ENCODE measurements around the gene TMEM151B. TPM values are rescaled to one million over a fixed set of nuclear protein-coding genes. Genes with fewer than 3 reads are reported as not detected.
"Not testable (repeated sequence)": the region's sequence is repeated elsewhere in the genome, so short reads cannot be mapped to it uniquely, and the experiment has no call there.

Gene TMEM151B
- polyA plus RNA-seq, 1 of the 3 experiments (the other 2 are of a cell fraction), result 0.05 TPM

DNA sequence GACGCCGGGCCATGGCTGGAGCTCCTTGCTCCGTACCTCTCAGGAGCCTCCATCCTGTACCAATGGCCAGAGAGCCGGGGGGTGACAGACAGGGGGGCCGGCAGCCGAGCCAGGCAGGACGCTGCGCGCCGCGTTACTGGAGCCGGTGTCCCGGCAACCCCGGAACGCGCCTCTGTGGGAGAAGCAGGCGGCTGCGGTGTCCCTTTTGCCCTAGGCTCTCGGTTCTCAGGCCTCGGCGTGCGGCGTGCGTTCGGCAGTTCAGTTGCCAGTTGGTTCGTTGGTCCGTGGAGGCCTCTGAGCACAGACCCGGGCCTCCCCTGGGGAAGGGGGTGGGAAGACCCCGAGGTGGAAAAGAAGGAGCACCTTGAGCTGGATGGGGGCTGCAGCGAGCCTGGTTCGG, 72.2 kb downstream of the TMEM151B start, which contains the start of gene SPATS1:
Gene SPATS1 (plus strand): TSS at position 162 of the 400 bp plus-strand sequence. CDS start 446 bp downstream, outside the sequence.
- Histone ChIP-seq H3K4me3 (ENCODE audit: low read depth in 2 of 2, low read length in 1 of 2) (peak within 1 kb of the TSS; percentile 26 to 29; a peak in 2 of 4 replicates), H4K20me1 (ENCODE audit: insufficient read depth) (no peaks in the 10 kb centered on the region), H3K4me1 (ENCODE audit: control insufficient read depth in 1 of 2, insufficient read depth in 2 of 2, low read depth in 1 of 2, low read length in 1 of 2) (peaks cover 0 to 24% of the 10 kb centered on the region in 2 experiments; a peak in 2 of 4 replicates), H3K9ac (no peak within 1 kb of the TSS), H3K79me2 (ENCODE audit: insufficient read depth) (no peaks in the 10 kb centered on the region), H3K27ac (ENCODE audit: low read depth in 2 of 2, low read length in 1 of 2) (peak within 1 kb of the TSS in 1 of 2 experiments; percentile 92; a peak in 2 of 4 replicates), H3K36me3 (replicated peaks in 1 of 2; ENCODE audit: control insufficient read depth in 1 of 2, insufficient read depth in 2 of 2, low read length in 1 of 2) (no peaks in the 10 kb centered on the region), H3K9me3 (no peaks in the 10 kb centered on the region), H2AFZ (ENCODE audit: low read depth) (peak within 1 kb of the TSS; percentile 11; the same call in 1 of the 2 replicates), H3F3A (replicated peaks; ENCODE audit: insufficient read depth) (no peaks in the 10 kb centered on the region), H3K9me2 (no peaks in the 10 kb centered on the region), H3K4me2 (0 out of 2 replicates have a peak within 1 kb of the TSS, but pooled peaks have one; percentile 37), H3K27me3 (ENCODE audit: insufficient read depth) (peaks cover 30% of the 10 kb centered on the region)
- ChIA-PET CTCF (interaction anchor here (1.2 to 3.4 kb wide), 14 partner anchors 10 to 169 kb away, joined by 3 to 30 read pairs (median 6); partner anchors contain the start of genes AARS2, SLC35B2 and TMEM151B), POLR2A (interaction anchor here (0.6 to 2.4 kb wide), 7 partner anchors 20 to 96 kb away, joined by 3 to 10 read pairs (median 5); partner anchors contain the start of genes CDC5L, HSP90AB1, SLC35B2 and TMEM151B)
- peak; percentile 83 for DNase-seq
- TF ChIP-seq EP300 (IDR thresholded peaks at IDR 0.05; ENCODE audit: borderline replicate concordance in 1 of 2, low read depth in 1 of 2, low read length in 1 of 2) (peak in 1 of 2 experiments; percentile 11; a peak in 1 of 4 replicates), REST (IDR thresholded peaks at IDR 0.05; ENCODE audit: low read depth, low read length) (no peak)
- 9% methylated on average over 18 of the region's 31 CpGs for WGBS (ENCODE audit: low lambda C conversion rate)

DNA sequence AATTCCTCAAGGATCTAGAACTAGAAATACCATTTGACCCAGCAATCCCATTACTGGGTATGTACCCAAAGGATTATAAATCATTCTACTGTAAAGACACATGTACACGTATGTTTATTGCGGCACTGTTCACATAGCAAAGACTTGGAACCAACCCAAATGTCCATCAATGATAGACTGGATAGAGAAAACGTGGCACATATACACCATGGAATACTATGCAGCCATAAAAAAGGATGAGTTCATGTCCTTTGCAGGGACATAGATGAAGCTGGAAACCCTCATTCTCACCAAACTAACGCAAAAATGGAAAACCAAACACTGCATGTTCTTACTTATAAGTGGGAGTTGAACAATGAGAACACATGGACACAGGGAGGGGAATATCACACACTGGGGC, 76.6 kb downstream of the TMEM151B start:
- CTCF ChIA-PET, result interaction anchor here (2.6 kb wide), 1 partner anchor 79 kb away, joined by 6 read pairs; no protein-coding TSS in a partner anchor
- H3K4me3 ChIP-seq (ENCODE audit: low read depth in 2 of 2, low read length in 1 of 2); DNase-seq; H3K27ac ChIP-seq (ENCODE audit: low read depth in 2 of 2, low read length in 1 of 2); H3K79me2 ChIP-seq (ENCODE audit: insufficient read depth); H3K36me3 ChIP-seq (replicated peaks in 1 of 2; ENCODE audit: control insufficient read depth in 1 of 2, insufficient read depth in 2 of 2, low read length in 1 of 2); H4K20me1 ChIP-seq (ENCODE audit: insufficient read depth); H3K9ac ChIP-seq; H3K9me3 ChIP-seq; H2AFZ ChIP-seq (ENCODE audit: low read depth); H3K4me2 ChIP-seq; POLR2A ChIA-PET; H3F3A ChIP-seq (replicated peaks; ENCODE audit: insufficient read depth); H3K9me2 ChIP-seq: not testable (repeated sequence)
- Histone ChIP-seq H3K27me3 (ENCODE audit: insufficient read depth) (peaks cover 32% of the 10 kb centered on the region), H3K4me1 (ENCODE audit: control insufficient read depth in 1 of 2, insufficient read depth in 2 of 2, low read depth in 1 of 2, low read length in 1 of 2) (peaks cover 0 to 13% of the 10 kb centered on the region in 2 experiments; a peak in 2 of 4 replicates)
- 52% methylated on average over 4 of the region's 4 CpGs for WGBS (ENCODE audit: low lambda C conversion rate)

DNA sequence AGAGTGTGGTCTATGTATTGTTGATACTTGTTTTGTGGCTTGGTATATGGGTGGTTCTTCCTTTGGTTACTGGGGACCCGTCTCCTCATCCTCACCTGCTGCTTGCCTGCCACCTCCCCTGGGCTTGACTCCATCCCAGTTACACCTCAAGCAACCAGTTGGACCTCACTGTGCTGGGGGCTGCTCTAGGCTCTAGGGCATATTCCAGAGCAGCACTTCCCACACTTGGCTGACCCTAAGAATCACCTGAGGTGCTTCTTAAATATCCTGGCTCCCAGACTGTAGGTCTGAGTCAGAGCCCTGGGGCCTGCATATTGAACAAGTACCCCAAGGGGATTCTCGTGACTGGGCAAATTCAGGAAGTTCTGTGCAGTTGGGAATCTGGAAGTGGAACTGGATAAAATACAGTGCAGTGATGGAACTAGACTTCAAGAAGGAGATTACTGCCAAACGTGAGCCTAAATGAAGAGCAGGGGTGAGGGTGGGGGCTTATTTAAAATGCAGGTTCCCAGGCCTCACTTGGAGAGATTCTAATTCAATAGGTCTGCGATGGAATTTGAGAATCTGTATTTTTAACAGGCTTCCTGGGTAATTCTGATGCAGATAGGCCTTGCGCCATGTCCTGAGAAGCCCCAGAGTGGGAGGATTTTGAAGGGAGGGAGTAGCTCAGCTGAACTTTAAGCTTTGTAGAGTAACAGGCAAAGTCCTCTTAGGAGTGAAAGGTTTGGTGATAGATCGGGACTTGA, 79.8 kb downstream of the TMEM151B start:
- Histone ChIP-seq H3F3A (replicated peaks; ENCODE audit: insufficient read depth) (peaks cover 3% of the 10 kb centered on the region), H3K4me2 (no peak overlapping the region), H3K9me3 (no peaks in the 10 kb centered on the region), H3K9me2 (no peaks in the 10 kb centered on the region), H3K9ac (no peak overlapping the region), H2AFZ (ENCODE audit: low read depth) (no peak overlapping the region), H3K4me3 (ENCODE audit: low read depth in 2 of 2, low read length in 1 of 2) (no peak overlapping the region), H3K27me3 (ENCODE audit: insufficient read depth) (peaks cover 7% of the 10 kb centered on the region; the same call in 1 of the 2 replicates), H4K20me1 (ENCODE audit: insufficient read depth) (no peaks in the 10 kb centered on the region), H3K79me2 (ENCODE audit: insufficient read depth) (no peaks in the 10 kb centered on the region), H3K4me1 (ENCODE audit: control insufficient read depth in 1 of 2, insufficient read depth in 2 of 2, low read depth in 1 of 2, low read length in 1 of 2) (no peaks in the 10 kb centered on the region), H3K36me3 (replicated peaks in 1 of 2; ENCODE audit: control insufficient read depth in 1 of 2, insufficient read depth in 2 of 2, low read length in 1 of 2) (no peaks in the 10 kb centered on the region), H3K27ac (ENCODE audit: low read depth in 2 of 2, low read length in 1 of 2) (no peak overlapping the region)
- CTCF ChIA-PET, result no interaction called here
- no peak for DNase-seq
- POLR2A ChIA-PET, result no interaction called here
- TF ChIP-seq SIN3A (IDR thresholded peaks at IDR 0.05; ENCODE audit: borderline replicate concordance, low read depth, low read length), result no peak
- no peak for TF ChIP-seq FOXM1 (IDR thresholded peaks at IDR 0.05; ENCODE audit: low read depth)
- TF ChIP-seq GATA2 (CRISPR knock-in tag; IDR thresholded peaks at IDR 0.05), result no peak
- no peak for TF ChIP-seq YY1 (IDR thresholded peaks at IDR 0.05; ENCODE audit: low read depth)
- TF ChIP-seq FOSL2 (IDR thresholded peaks at IDR 0.05; ENCODE audit: borderline replicate concordance, low read depth), result no peak
- no peak for TF ChIP-seq TCF12 (IDR thresholded peaks at IDR 0.05)
- 73% methylated on average over 6 of the region's 6 CpGs for WGBS (ENCODE audit: low lambda C conversion rate)

DNA sequence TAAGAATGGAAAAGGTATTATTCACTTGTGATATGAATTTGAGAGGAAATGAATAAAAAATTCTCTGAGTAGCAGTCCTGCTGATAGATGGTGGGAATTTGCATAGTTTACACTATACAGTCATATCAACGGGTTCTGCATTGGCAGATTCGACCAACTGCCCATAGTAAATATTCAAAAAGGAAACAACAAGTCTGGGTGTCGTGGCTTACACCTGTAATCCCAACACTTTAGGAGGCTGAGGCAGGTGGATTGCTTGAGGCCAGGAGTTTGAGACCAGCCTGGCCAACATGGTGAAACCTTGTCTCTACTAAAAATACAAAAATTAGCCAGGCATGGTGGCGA, 80.4 kb downstream of the TMEM151B start:
- H3K27ac ChIP-seq (ENCODE audit: low read depth in 2 of 2, low read length in 1 of 2); H3K36me3 ChIP-seq (replicated peaks in 1 of 2; ENCODE audit: control insufficient read depth in 1 of 2, insufficient read depth in 2 of 2, low read length in 1 of 2); H2AFZ ChIP-seq (ENCODE audit: low read depth); H3F3A ChIP-seq (replicated peaks; ENCODE audit: insufficient read depth); H3K4me1 ChIP-seq (ENCODE audit: control insufficient read depth in 1 of 2, insufficient read depth in 2 of 2, low read depth in 1 of 2, low read length in 1 of 2); H3K4me3 ChIP-seq (ENCODE audit: low read depth in 2 of 2, low read length in 1 of 2); H3K9ac ChIP-seq; H3K27me3 ChIP-seq (ENCODE audit: insufficient read depth); H3K9me3 ChIP-seq; H4K20me1 ChIP-seq (ENCODE audit: insufficient read depth); DNase-seq; CTCF ChIA-PET; H3K79me2 ChIP-seq (ENCODE audit: insufficient read depth); POLR2A ChIA-PET; H3K9me2 ChIP-seq; H3K4me2 ChIP-seq: not testable (repeated sequence)
- 48% methylated on average over 4 of the region's 4 CpGs for WGBS (ENCODE audit: low lambda C conversion rate)
